Measurements from ENCODE around the gene TINAG. TPM values are rescaled to one million over a fixed set of nuclear protein-coding genes. Genes with fewer than 3 reads are reported as not detected.

The TINAG gene
- total and polyA plus RNA-seq, 2 of the 13 experiments (the other 11 are each of a cell fraction or from before 2014, with no cell fraction given): 0.08 to 0.15 TPM

- no peak for DNase-seq (ENCODE audit: low spot score)
- no peak for ATAC-seq
- 8% methylated on average over 1 of the region's 1 CpG for WGBS (ENCODE audit: low lambda C conversion rate)
- Histone ChIP-seq H3K9me3 (ENCODE audit: low read length) (no peaks in the 10 kb centered on the region), H4K20me1 (ENCODE audit: insufficient read depth, low read length) (no peaks in the 10 kb centered on the region), H3K36me3 (replicated peaks in 1 of 2; ENCODE audit: control insufficient read depth in 1 of 2, insufficient read depth in 2 of 2, low read length in 2 of 2) (no peaks in the 10 kb centered on the region), H2AFZ (ENCODE audit: low read length) (no peak overlapping the region), H3K9ac (ENCODE audit: insufficient read depth, low read depth, low read length) (no peak overlapping the region), H3K4me1 (ENCODE audit: insufficient read depth, low read length) (peaks cover 22% of the 10 kb centered on the region), H3K79me2 (ENCODE audit: insufficient read depth, low read length) (no peaks in the 10 kb centered on the region), H3K27ac (ENCODE audit: extremely low read length, insufficient read depth, low read length) (no peak overlapping the region), H3K4me3 (replicated peaks in 1 of 3; ENCODE audit: insufficient read depth in 1 of 3, low read depth in 2 of 3, low read length in 3 of 3) (no peak overlapping the region), H3K4me2 (ENCODE audit: low read depth, low read length) (no peak overlapping the region), H3K27me3 (ENCODE audit: control insufficient read depth in 1 of 2, insufficient read depth in 2 of 2, low read length in 2 of 2) (no peaks in the 10 kb centered on the region)
- in situ Hi-C loops (cut with HindIII; ENCODE audit: extremely low pct_ligation_motif_present, low pct_unique_long_range_greater_than_20kb) (no loop called here), intact Hi-C loops (cut with micrococcal nuclease; ENCODE audit: unreplicated experiment) (no loop called here)
- POLR2A ChIA-PET: no interaction called here
- peak; percentile 12; the same call in 1 of the 2 replicates for TF ChIP-seq ATM (IDR thresholded peaks at IDR 0.05; ENCODE audit: borderline replicate concordance)
- TF ChIP-seq BRD4 (CRISPR knock-in tag; IDR thresholded peaks at IDR 0.05): no peak
- CTCF ChIA-PET (ENCODE audit: low intra/inter-chr PET ratio, low total read pairs): no interaction called here
- FAIRE-seq: no peak
- BruUV-seq (replicated peaks): no TSS peak
Measured at GRCh38 chr6:54310377-54311152, 2.3 kb downstream of the TINAG start.

- 7% methylated on average over 4 of the region's 4 CpGs for WGBS (ENCODE audit: low lambda C conversion rate)
- H3K4me3 ChIP-seq (replicated peaks in 1 of 3; ENCODE audit: insufficient read depth in 1 of 3, low read depth in 2 of 3, low read length in 3 of 3): no peak overlapping the region
- no peaks in the 10 kb centered on the region for H3K79me2 ChIP-seq (ENCODE audit: insufficient read depth, low read length)
- H4K20me1 ChIP-seq (ENCODE audit: insufficient read depth, low read length): no peaks in the 10 kb centered on the region
- H3K9ac ChIP-seq (ENCODE audit: insufficient read depth, low read depth, low read length): no peak overlapping the region
- ATAC-seq: no peak
- intact Hi-C loops (cut with micrococcal nuclease; ENCODE audit: unreplicated experiment): no loop called here
- H3K27me3 ChIP-seq (ENCODE audit: control insufficient read depth in 1 of 2, insufficient read depth in 2 of 2, low read length in 2 of 2): no peaks in the 10 kb centered on the region
- in situ Hi-C loops (cut with HindIII; ENCODE audit: extremely low pct_ligation_motif_present, low pct_unique_long_range_greater_than_20kb): no loop called here
- ChIA-PET POLR2A (no interaction called here), CTCF (ENCODE audit: low intra/inter-chr PET ratio, low total read pairs) (no interaction called here)
- no peaks in the 10 kb centered on the region for H3K36me3 ChIP-seq (replicated peaks in 1 of 2; ENCODE audit: control insufficient read depth in 1 of 2, insufficient read depth in 2 of 2, low read length in 2 of 2)
- H3K9me3 ChIP-seq (ENCODE audit: low read length): no peaks in the 10 kb centered on the region
- no peak for TF ChIP-seq NPAS2 (CRISPR knock-in tag; IDR thresholded peaks at IDR 0.05; ENCODE audit: borderline replicate concordance)
- TF ChIP-seq PPARG (CRISPR knock-in tag; conservative IDR thresholded peaks at IDR 0.05): no peak
- TF ChIP-seq ZNF280D (CRISPR knock-in tag; IDR thresholded peaks at IDR 0.05): no peak
- no peak for TF ChIP-seq SMAD3 (CRISPR knock-in tag; IDR thresholded peaks at IDR 0.05)
- no peak for TF ChIP-seq SCMH1 (CRISPR knock-in tag; IDR thresholded peaks at IDR 0.05; ENCODE audit: borderline replicate concordance)
- no peak for TF ChIP-seq DDIT3 (CRISPR knock-in tag; IDR thresholded peaks at IDR 0.05)
- no peak for TF ChIP-seq ZNF83 (CRISPR knock-in tag; IDR thresholded peaks at IDR 0.05; ENCODE audit: borderline replicate concordance)
- TF ChIP-seq ZNF441 (CRISPR knock-in tag; IDR thresholded peaks at IDR 0.05; ENCODE audit: borderline replicate concordance): no peak
- no peak for TF ChIP-seq ZFP41 (CRISPR knock-in tag; IDR thresholded peaks at IDR 0.05; ENCODE audit: borderline replicate concordance)
- no peak for TF ChIP-seq DPF2 (CRISPR knock-in tag; IDR thresholded peaks at IDR 0.05; ENCODE audit: borderline replicate concordance, low read depth)
- TF ChIP-seq ZNF296 (CRISPR knock-in tag; conservative IDR thresholded peaks at IDR 0.05): no peak
- TF ChIP-seq ZNF124 (CRISPR knock-in tag; IDR thresholded peaks at IDR 0.05): no peak
- TF ChIP-seq NCOR1 (IDR thresholded peaks at IDR 0.05; ENCODE audit: borderline replicate concordance, low read length): no peak
- TF ChIP-seq ZNF777 (CRISPR knock-in tag; IDR thresholded peaks at IDR 0.05): no peak
- TF ChIP-seq KDM1A (CRISPR knock-in tag; IDR thresholded peaks at IDR 0.05): no peak
- no peak overlapping the region for H3K4me2 ChIP-seq (ENCODE audit: low read depth, low read length)
- no TSS peak for BruUV-seq (replicated peaks)
- no peaks in the 10 kb centered on the region for H3K4me1 ChIP-seq (ENCODE audit: insufficient read depth, low read length)
- FAIRE-seq: no peak
- H3K27ac ChIP-seq (ENCODE audit: extremely low read length, insufficient read depth, low read length): no peak overlapping the region
- no peak for DNase-seq (ENCODE audit: low spot score)
- H2AFZ ChIP-seq (ENCODE audit: low read length): no peak overlapping the region
Measured at GRCh38 chr6:54315656-54316055, 7.4 kb downstream of the TINAG start.
